Gastrocnemius medialis (tissue), 4 donors: ENCODE measurements around the gene CALML4. TPM values are rescaled to one million over a fixed set of nuclear protein-coding genes. Genes with fewer than 3 reads are reported as not detected.

Experiments
- ATAC-seq, 2 donors: fragments of 150-250 bp; one replicate each; pipeline ENCODE4 v1.9.1; 2016
- DNase-seq, 2 donors: peaks; one replicate each; pipeline ENCODE4 v3.0.0-alpha.2; 2019
- H3K27ac ChIP-seq, 4 donors: fragments of 200-600 bp; sonication (generic); 1 replicate in 1 of 4; 2 replicates in 3 of 4; pipeline ENCODE4 v1.5.1; 2016 to 2018; ENCODE audit warnings: mild to moderate bottlenecking in 2 of 4, moderate library complexity in 1 of 4
- H3K27me3 ChIP-seq, 3 donors: fragments of 200-600 bp; sonication (generic) in 2 of 3; 1 replicate in 1 of 3; 2 replicates in 2 of 3; pipeline versions ENCODE4 v1.5.1 to v1.6.0; 2016 to 2019; ENCODE audit warnings: mild to moderate bottlenecking in 1 of 3, moderate library complexity in 1 of 3
- H3K36me3 ChIP-seq, 2 donors: fragments of 200-600 bp; sonication (generic) in 1 of 2; one replicate each; pipeline ENCODE4 v1.5.1; 2017 to 2018
- H3K4me1 ChIP-seq, 2 donors: fragments of 200-600 bp; sonication (generic) in 1 of 2; one replicate each; pipeline ENCODE4 v1.5.1; 2016 to 2017; ENCODE audit warnings: mild to moderate bottlenecking in 2 of 2
- H3K4me3 ChIP-seq, 4 donors: fragments of 200-600 bp; sonication (generic) in 3 of 4; 1 replicate in 1 of 4; 2 replicates in 3 of 4; pipeline ENCODE4 v1.5.1; 2016 to 2019; ENCODE audit warnings: mild to moderate bottlenecking in 2 of 4
- H3K9me3 ChIP-seq, 3 donors: fragments of 200-600 bp; sonication (generic) in 2 of 3; 1 replicate in 1 of 3; 2 replicates in 2 of 3; pipeline ENCODE4 v1.5.1; 2016 to 2019
- CTCF ChIP-seq, 5 experiments: fragments of 450-650 bp in 3 of 5; fragments of 200-600 bp in 2 of 5; sonication (generic) in 2 of 5; IDR thresholded peaks in 4 of 5; conservative IDR thresholded peaks in 1 of 5; 1 replicate in 4 of 5; 2 replicates in 1 of 5; pipeline ENCODE4 v1.5.1; 2016 to 2019; ENCODE audit warnings: antibody characterized with exemption in 5 of 5, mild to moderate bottlenecking in 3 of 5, moderate library complexity in 3 of 5
- POLR2A ChIP-seq, 2 donors: fragments of 450-650 bp; IDR thresholded peaks; one replicate each; pipeline ENCODE4 v1.6.1; 2017; ENCODE audit warnings: antibody characterized with exemption in 2 of 2, mild to moderate bottlenecking in 2 of 2, moderate library complexity in 2 of 2
- in situ Hi-C, 4 donors: fragments of 200-750 bp; cut with MboI; loops; one replicate each; pipeline versions ENCODE4 v1.15.0 to v1.8.0; 2017; ENCODE audit warnings: low sequenced_read_pairs in 4 of 4
- intact Hi-C: fragments of 100-400 bp; cut with DNase I; formaldehyde crosslinking; loops from one replicate; pipeline ENCODE4 v1.15.1; 2023; ENCODE audit warnings: low total_unique reads
- total RNA-seq, 4 donors: library from RNA; depleted of rRNA; stranded (reverse); fragments of >200 nt; gene quantifications; one replicate each; pipeline versions ENCODE4 v1.1.0 to v1.2.3, GENCODE V29; 2016

CALML4 gene
- total RNA-seq, 4 donors from 2014 or later = 0.66 to 2.4 (median 1.5) TPM

- ATAC-seq (no peak), DNase-seq (no peak)
- TF ChIP-seq POLR2A (IDR thresholded peaks at IDR 0.05) (no peak), CTCF (IDR thresholded peaks at IDR 0.05 in 4 of 5, conservative IDR thresholded peaks at IDR 0.05 in 1 of 5) (no peak)
- in situ Hi-C loops = loop anchor here in 2 of 4 donors (5.0 to 10.0 kb wide), 2 partner anchors 292 to 295 kb away; no protein-coding TSS in a partner anchor
- intact Hi-C loops = no loop called here
- Histone ChIP-seq H3K36me3 (peaks cover 0 to 26% of the 10 kb centered on the region in 2 donors), H3K4me1 (peaks cover 0 to 9% of the 10 kb centered on the region in 2 donors), H3K4me3 (no peak overlapping the region), H3K27ac (no peak overlapping the region), H3K27me3 (no peaks in the 10 kb centered on the region), H3K9me3 (no peaks in the 10 kb centered on the region)
Observed at GRCh38 chr15:68157074-68157473, 48.1 kb downstream of the CALML4 start.

GRCh38 chr15:68154923-68155559 lies 50.1 kb downstream of the CALML4 start:
- Histone ChIP-seq H3K4me3 (no peak overlapping the region), H3K36me3 (peaks cover 0 to 19% of the 10 kb centered on the region in 2 donors), H3K9me3 (no peaks in the 10 kb centered on the region), H3K27me3 (no peaks in the 10 kb centered on the region), H3K27ac (no peak overlapping the region), H3K4me1 (peaks cover 0 to 10% of the 10 kb centered on the region in 2 donors)
- in situ Hi-C loops (loop anchor here in 3 of 4 donors (5.0 to 10.0 kb wide), 2 partner anchors 290 to 293 kb away; no protein-coding TSS in a partner anchor), intact Hi-C loops (loop anchor here (1.0 to 2.0 kb wide), 2 partner anchors 100 to 292 kb away; partner anchors contain the start of gene PIAS1)
- DNase-seq (peak in 1 of 2 donors; percentile 21), ATAC-seq (peak; percentile 49 to 60)
- peak; percentile 57 to 78 (median 68) for TF ChIP-seq CTCF (IDR thresholded peaks at IDR 0.05 in 4 of 5, conservative IDR thresholded peaks at IDR 0.05 in 1 of 5)
- no peak for TF ChIP-seq POLR2A (IDR thresholded peaks at IDR 0.05)

- Histone ChIP-seq H3K36me3 (peaks cover 0 to 19% of the 10 kb centered on the region in 2 donors), H3K4me1 (peaks cover 0 to 10% of the 10 kb centered on the region in 2 donors), H3K4me3 (no peak overlapping the region), H3K27ac (peak overlapping the region in 1 of 4 donors; percentile 8), H3K9me3 (no peaks in the 10 kb centered on the region), H3K27me3 (no peaks in the 10 kb centered on the region)
- DNase-seq = no peak
- ATAC-seq = peak in 1 of 2 donors; percentile 30
- no peak for TF ChIP-seq POLR2A (IDR thresholded peaks at IDR 0.05)
- in situ Hi-C loops = loop anchor here in 2 of 4 donors (5.0 to 10.0 kb wide), 2 partner anchors 288 to 290 kb away; no protein-coding TSS in a partner anchor
- intact Hi-C loops = no loop called here
Observed at GRCh38 chr15:68152342-68152741, 52.8 kb downstream of the CALML4 start.

GRCh38 chr15:68151277-68151676 lies 53.9 kb downstream of the CALML4 start:
- Histone ChIP-seq H3K4me3 (no peak overlapping the region), H3K9me3 (no peaks in the 10 kb centered on the region), H3K4me1 (peaks cover 0 to 10% of the 10 kb centered on the region in 2 donors), H3K27me3 (no peaks in the 10 kb centered on the region), H3K27ac (no peak overlapping the region), H3K36me3 (peaks cover 0 to 28% of the 10 kb centered on the region in 2 donors)
- TF ChIP-seq CTCF (IDR thresholded peaks at IDR 0.05 in 4 of 5, conservative IDR thresholded peaks at IDR 0.05 in 1 of 5) = no peak
- no peak for TF ChIP-seq POLR2A (IDR thresholded peaks at IDR 0.05)
- no peak for ATAC-seq
- intact Hi-C loops (no loop called here), in situ Hi-C loops (loop anchor here in 2 of 4 donors (5.0 to 10.0 kb wide), 2 partner anchors 286 to 289 kb away; no protein-coding TSS in a partner anchor)
- no peak for DNase-seq

- in situ Hi-C loops = loop anchor here in 2 of 4 donors (5.0 to 10.0 kb wide), 2 partner anchors 285 to 288 kb away; no protein-coding TSS in a partner anchor
- no peak for DNase-seq
Observed at GRCh38 chr15:68150187-68150586, 54.9 kb downstream of the CALML4 start.

More at GRCh38 chr15:68150187-68150586, 54.9 kb downstream of the CALML4 start:
- TF ChIP-seq POLR2A (IDR thresholded peaks at IDR 0.05) (no peak), CTCF (IDR thresholded peaks at IDR 0.05 in 4 of 5, conservative IDR thresholded peaks at IDR 0.05 in 1 of 5) (no peak)
- peaks cover 0 to 22% of the 10 kb centered on the region in 2 donors for H3K36me3 ChIP-seq
- H3K9me3 ChIP-seq = no peaks in the 10 kb centered on the region
- H3K4me3 ChIP-seq = no peak overlapping the region
- H3K27ac ChIP-seq = no peak overlapping the region
- H3K27me3 ChIP-seq = no peaks in the 10 kb centered on the region
- intact Hi-C loops = no loop called here
- no peak for ATAC-seq
- peaks cover 0 to 10% of the 10 kb centered on the region in 2 donors for H3K4me1 ChIP-seq
